Left lung (tissue), 10 donors: ENCODE results near the gene CETP. TPM values are rescaled to one million over a fixed set of nuclear protein-coding genes. Genes with fewer than 3 reads are reported as not detected.

ENCODE experiments used
- ATAC-seq: fragments of 200-7000 bp; cut with Tn5 transposase; one replicate; pipeline ENCODE4 v1.9.1; 2020; ENCODE audit warnings: moderate library complexity
- DNase-seq, 4 donors: peaks; one replicate each; pipeline ENCODE4 v3.0.0-alpha.2; 2013 to 2020
- H3K27ac ChIP-seq, 2 donors: fragments of 200-600 bp; sonication (generic) in 1 of 2; one replicate each; pipeline versions ENCODE4 v1.5.0 to v1.8.0; 2020 to 2021
- H3K27me3 ChIP-seq, 2 donors: fragments of 200-600 bp; sonication (generic) in 1 of 2; one replicate each; pipeline versions ENCODE4 v1.5.0 to v1.8.0; 2020 to 2021
- H3K36me3 ChIP-seq, 2 donors: fragments of 200-600 bp; sonication (generic) in 1 of 2; one replicate each; pipeline versions ENCODE4 v1.5.0 to v1.8.0; 2020 to 2021
- H3K4me1 ChIP-seq, 2 donors: fragments of 200-600 bp; one replicate each; pipeline ENCODE4 v1.8.0; 2021
- H3K4me3 ChIP-seq, 2 donors: fragments of 200-600 bp; sonication (generic) in 1 of 2; one replicate each; pipeline versions ENCODE4 v1.5.0 to v1.8.0; 2020 to 2021; ENCODE audit warnings: mild to moderate bottlenecking in 1 of 2
- H3K9me3 ChIP-seq, 2 donors: fragments of 200-600 bp; sonication (generic) in 1 of 2; one replicate each; pipeline versions ENCODE4 v1.5.0 to v1.8.0; 2020 to 2021
- CTCF ChIP-seq, 2 donors: fragments of 200-600 bp; sonication (generic) in 1 of 2; IDR thresholded peaks; one replicate each; pipeline versions ENCODE4 v1.5.0 to v1.8.0; 2021; ENCODE audit warnings: antibody characterized with exemption in 2 of 2
- intact Hi-C, 2 donors: fragments of 100-400 bp; cut with DNase I; formaldehyde crosslinking; loops; one replicate each; pipeline versions ENCODE4 v1.11.2 to v1.14.2; 2022
- polyA plus RNA-seq, 6 donors: library from polyadenylated mRNA; unstranded; fragments of 120-200 nt; gene quantifications; one replicate each; pipeline ENCODE4 v1.2.1, GENCODE V29; 2013; ENCODE audit not compliant: insufficient read length in 6 of 6
- total RNA-seq, 2 donors: library from RNA; stranded (reverse); fragmentation: NEBNext Ultra II Directional; extraction: Animal tissue kit (Norgen Biotek cat#: 25700); gene quantifications; one replicate each; pipeline ENCODE4 v1.2.1, GENCODE V29; 2021
- donor health status: DM: no; HTN: yes; CAD: no.
- donor health status: DM: no; HTN: no; CAD: no.

Gene CETP
- total and polyA plus RNA-seq, 8 donors = 0.58 to 15.2 (median 12.8) TPM

DNA sequence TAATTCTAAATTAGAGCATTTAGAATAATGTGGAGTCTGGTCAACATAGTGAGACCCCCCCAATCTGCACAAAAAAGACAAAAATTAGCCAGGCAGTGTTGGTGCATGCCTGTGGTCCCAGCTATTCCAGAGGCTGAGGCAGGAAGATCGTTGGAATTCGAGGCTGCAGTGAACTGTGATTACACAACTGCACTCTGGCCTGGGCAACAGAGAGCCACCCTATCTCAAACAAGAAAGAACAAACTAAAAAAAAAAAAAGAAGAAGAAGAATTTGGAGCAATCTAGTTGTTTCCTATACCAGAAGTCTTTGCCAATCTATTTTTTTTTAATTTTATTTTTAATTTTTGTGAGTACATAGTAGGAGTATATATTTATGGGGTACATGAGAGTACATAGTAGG is 6.0 kb downstream of the CETP start:
- no peak for TF ChIP-seq CTCF (IDR thresholded peaks at IDR 0.05)
- Histone ChIP-seq H3K4me1 (peaks cover 0 to 29% of the 10 kb centered on the region in 2 donors), H3K4me3 (no peak overlapping the region), H3K27ac (peak overlapping the region in 1 of 2 donors; percentile 14), H3K36me3 (no peaks in the 10 kb centered on the region), H3K27me3 (no peaks in the 10 kb centered on the region), H3K9me3 (no peaks in the 10 kb centered on the region)
- no peak for ATAC-seq
- intact Hi-C loops = no loop called here
- DNase-seq = no peak

GRCh38 chr16:56969769-56970168 is 8.0 kb downstream of the CETP start:
- Histone ChIP-seq H3K4me3 (no peak overlapping the region), H3K36me3 (no peaks in the 10 kb centered on the region), H3K27ac (no peak overlapping the region), H3K9me3 (no peaks in the 10 kb centered on the region), H3K4me1 (peaks cover 0 to 28% of the 10 kb centered on the region in 2 donors), H3K27me3 (no peaks in the 10 kb centered on the region)
- DNase-seq (no peak), ATAC-seq (no peak)
- no peak for TF ChIP-seq CTCF (IDR thresholded peaks at IDR 0.05)
- intact Hi-C loops = no loop called here

- intact Hi-C loops = no loop called here
- H3K9me3 ChIP-seq = no peaks in the 10 kb centered on the region
- H3K27ac ChIP-seq = no peak overlapping the region
- peak; percentile 10 for ATAC-seq
- peaks cover 0 to 21% of the 10 kb centered on the region in 2 donors for H3K4me1 ChIP-seq
- DNase-seq = no peak
- no peak for TF ChIP-seq CTCF (IDR thresholded peaks at IDR 0.05)
- no peaks in the 10 kb centered on the region for H3K36me3 ChIP-seq
- H3K27me3 ChIP-seq = no peaks in the 10 kb centered on the region
- H3K4me3 ChIP-seq = no peak overlapping the region
These were observed 9.4 kb downstream of the CETP start for GRCh38 chr16:56970934-56971767.

DNA sequence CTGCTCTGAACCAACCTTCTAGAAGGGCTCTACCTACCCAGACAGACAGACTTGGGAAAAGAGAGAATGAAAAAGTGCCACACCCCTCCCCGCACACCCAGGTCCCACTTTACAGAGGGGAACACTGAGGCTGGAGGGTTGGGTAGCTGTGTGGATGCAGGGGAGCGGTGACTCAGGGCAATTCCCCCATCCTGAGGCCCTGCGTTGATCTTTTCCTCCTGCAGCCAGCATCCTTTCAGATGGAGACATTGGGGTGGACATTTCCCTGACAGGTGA is 10.0 kb downstream of the CETP start:
- ATAC-seq = no peak
- Histone ChIP-seq H3K4me3 (no peak overlapping the region), H3K27me3 (no peaks in the 10 kb centered on the region), H3K4me1 (peaks cover 0 to 19% of the 10 kb centered on the region in 2 donors), H3K9me3 (no peaks in the 10 kb centered on the region), H3K27ac (no peak overlapping the region), H3K36me3 (no peaks in the 10 kb centered on the region)
- TF ChIP-seq CTCF (IDR thresholded peaks at IDR 0.05) = no peak
- DNase-seq = no peak
- intact Hi-C loops = no loop called here

GRCh38 chr16:56972403-56973293 is 10.9 kb downstream of the CETP start:
- H3K4me1 ChIP-seq = peaks cover 0 to 20% of the 10 kb centered on the region in 2 donors
- no peaks in the 10 kb centered on the region for H3K9me3 ChIP-seq
- DNase-seq (no peak), ATAC-seq (no peak)
- no peak overlapping the region for H3K27ac ChIP-seq
- H3K36me3 ChIP-seq = no peaks in the 10 kb centered on the region
- H3K27me3 ChIP-seq = no peaks in the 10 kb centered on the region
- intact Hi-C loops = no loop called here
- H3K4me3 ChIP-seq = no peak overlapping the region
- TF ChIP-seq CTCF (IDR thresholded peaks at IDR 0.05) = no peak
